SIG-M5 treated with dmso at 0.1 percent for 504 hours (cell line): ENCODE results near the gene MYLK.
"Not testable (repeated sequence)": the region's sequence is repeated elsewhere in the genome, so short reads cannot be mapped to it uniquely, and the experiment has no call there.

ENCODE experiments used
- DNase-seq: peaks from one replicate; lab custom pipeline; 2025; ENCODE audit not compliant: unreplicated experiment; lab: John Stamatoyannopoulos, UW

Gene MYLK

DNA sequence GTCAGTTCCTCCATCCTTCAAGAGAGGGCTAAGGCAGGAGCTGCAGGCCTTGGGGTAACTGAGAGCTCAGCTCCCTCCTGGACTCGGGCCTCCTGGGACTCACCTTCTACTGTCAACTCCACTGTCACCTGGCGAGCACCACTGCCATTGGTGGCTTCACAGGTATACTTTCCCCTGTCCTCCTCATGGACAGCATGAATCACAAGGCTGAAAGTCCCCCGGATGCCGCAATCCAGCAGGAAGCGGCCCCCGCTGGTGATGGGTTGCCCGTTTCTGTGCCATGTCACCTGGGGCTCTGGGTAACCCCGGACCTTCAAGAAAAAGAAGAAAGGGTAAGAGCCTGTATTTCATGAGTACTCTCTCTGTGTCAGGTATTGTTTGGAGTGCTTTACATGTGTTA, 131.9 kb downstream of the MYLK start:
- no peak for DNase-seq

DNA sequence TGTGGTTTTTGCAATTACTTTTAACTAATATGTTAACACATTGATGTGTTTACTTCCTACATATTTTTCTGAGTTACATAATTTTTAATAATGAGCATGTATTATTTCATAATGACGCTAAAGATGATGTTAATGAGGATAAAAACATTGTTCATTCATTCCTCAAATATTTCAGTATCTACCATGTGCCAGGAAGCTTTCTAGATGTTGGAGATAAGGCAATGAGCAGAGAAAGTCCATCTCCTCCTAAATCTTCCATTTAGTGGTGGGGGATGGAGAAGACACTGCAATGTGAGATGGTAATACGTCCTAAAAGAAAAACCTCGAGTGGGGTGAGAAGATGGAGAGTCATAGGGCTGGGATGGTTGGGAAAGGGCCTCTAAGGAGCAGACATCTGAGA, 132.7 kb downstream of the MYLK start:
- DNase-seq, result no peak

DNA sequence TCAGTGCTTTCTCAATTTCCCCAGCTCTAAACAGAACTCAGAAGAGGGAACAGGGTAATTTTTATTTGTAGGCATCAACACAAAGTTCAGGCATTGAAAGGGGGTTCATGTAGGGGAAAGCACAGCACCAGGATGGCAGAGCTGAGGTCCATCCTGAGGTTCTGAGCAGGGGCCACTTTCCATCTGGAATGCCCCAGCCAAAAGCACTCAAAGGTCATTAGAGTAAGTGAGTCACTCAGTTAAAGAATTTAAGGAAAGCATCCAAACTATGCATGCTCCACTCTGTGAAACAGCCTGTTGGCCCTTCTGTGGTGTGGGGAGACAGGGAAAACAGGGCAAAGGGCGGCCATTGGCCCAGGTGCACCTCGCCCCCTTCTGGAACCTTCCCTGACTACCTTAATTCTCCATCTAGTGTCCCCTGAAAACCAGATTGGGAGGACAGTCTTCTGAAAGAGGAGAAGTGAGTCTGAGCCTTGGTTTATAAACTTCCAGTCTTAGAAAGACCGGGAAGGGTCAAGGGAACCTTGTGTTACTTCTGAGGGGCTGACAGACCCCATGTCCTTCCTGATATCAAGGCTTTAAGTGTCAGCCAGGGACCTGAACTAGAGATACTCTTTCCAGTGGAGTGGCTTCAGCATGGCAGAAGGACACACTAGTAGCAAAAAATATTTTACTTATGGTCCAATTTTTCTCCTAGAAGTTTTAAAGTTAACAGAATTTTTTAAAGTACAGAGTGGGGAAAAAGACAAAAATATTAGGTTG, 133.3 kb downstream of the MYLK start:
- DNase-seq, result no peak

DNA sequence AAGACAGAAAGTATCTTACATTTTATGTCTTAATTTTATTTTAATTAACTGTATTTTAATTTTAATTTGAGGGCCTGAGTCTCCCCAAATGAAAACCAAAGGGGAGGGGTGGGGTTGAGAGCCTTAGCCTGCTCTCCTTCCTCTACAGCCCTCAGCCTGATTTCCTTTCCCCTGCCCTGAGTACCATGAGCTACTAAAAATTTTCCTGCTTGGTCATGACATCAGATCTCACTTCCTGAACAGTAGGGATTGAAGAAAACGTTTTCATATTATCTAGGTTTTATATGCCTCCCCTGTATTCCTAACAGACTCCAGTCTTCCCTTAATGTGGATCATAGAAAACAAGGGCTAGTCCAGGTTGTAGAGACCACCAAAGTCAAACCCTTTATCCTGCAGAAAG, 133.9 kb downstream of the MYLK start:
- DNase-seq, result no peak

DNA sequence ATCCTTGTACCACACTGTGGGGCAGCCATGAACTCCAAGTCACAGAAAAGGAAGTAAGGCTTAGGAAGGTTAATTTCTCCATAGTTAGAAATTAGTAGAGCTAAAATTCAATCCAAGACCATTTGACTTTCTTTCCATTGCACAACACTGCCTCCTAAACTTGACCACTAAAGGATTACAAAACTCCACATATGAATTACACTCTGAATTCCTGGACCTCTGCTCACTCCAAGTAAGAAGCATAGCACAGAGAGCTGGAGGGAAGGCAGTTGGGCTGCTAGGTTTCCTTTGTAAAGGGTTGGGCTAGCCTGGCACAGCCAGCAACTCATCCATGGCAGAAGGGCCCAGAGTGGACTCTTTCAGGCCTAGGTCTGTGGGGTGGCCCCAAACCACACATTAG, 134.4 kb downstream of the MYLK start:
- peak; percentile 29 for DNase-seq

DNA sequence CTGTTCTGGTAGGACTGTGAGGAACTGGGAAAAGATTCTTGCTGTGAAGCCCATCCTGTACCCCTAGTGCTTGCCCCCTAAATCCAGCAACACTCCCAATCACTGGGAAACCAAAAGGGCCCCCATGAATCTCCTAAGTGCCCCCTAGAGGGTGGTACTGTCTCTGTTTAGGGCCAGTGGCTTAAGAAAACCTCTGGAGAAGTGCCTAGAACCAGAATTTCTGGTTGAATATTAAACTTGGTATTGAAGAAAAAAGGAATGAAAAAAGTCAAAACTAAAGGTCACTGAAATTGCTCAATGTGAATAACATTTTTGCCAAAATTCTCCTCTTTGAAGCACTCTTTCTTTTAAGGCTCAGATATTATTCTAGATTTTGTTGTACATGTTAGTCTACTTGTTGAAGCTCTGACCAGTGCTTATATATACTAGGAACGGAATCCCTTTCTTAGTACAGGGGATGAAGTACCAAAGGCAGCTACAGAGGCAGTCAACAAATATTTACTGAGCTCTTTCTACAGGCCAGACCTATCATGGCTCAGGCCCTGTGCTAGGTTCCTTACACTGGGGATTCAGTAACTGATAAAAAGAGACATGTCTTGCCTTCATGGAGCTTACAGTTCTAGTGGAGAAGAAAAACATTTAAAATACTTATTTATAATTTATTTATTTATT, 138.8 kb downstream of the MYLK start:
- DNase-seq, result no peak

DNA sequence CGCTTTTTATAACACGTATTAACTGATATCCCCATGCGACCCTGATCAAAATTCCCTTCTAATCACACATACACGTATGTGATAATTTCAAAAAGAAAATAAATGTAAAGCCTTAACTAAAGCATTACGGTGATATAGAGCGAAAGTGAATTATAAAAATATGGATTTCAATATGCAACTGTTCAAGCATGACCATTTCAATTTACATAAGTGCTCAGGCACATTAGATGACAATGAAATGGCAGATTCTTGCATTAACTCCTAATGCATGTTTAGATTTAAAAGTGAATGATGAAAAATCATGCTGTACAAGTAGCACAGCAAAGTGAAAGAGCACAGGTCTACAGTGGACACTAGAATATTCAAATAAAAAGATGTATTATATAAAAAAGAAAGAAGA, 140.1 kb downstream of the MYLK start:
- DNase-seq, result no peak

DNA sequence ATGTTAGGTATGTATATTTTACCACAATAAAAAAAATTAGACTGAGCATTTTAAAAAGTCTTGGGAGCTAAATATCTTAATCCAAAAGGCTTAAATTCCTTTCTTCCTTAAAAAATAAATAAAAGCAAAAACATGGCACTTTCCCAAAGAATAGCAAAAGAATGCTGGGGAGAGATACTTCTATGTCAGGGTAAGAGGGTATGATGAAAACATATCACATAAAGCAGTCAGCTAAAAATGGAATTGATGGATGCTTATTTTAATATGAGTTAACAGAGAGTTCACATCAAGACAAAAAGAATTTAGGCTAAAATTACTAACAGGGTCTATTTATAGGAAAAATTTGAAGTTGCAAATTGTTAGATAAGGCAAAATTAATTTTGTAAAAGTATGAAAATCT, 141.0 kb downstream of the MYLK start:
- no peak for DNase-seq

DNA sequence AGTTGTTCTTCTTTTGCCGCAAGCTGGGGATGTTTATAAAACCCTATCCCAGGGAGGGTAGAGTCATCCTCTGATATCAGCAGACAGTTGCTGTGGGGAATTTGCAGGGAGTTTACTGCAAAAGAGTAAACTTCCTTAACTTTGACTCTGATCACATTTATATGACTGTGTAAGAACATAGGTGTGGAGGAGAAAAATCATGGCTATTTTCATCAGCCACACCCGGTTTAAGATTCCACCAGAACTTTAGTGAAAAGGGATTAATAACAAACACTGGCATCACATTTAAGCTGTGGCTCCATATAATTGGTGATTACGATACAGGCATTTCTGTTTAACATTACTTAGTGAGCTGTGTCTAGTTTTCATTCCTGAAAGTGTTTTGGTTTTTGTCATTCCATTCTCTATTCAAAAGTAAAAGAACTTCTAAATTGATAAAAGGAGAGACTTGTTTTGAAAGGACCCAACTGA, 143.1 kb downstream of the MYLK start:
- DNase-seq, result no peak

DNA sequence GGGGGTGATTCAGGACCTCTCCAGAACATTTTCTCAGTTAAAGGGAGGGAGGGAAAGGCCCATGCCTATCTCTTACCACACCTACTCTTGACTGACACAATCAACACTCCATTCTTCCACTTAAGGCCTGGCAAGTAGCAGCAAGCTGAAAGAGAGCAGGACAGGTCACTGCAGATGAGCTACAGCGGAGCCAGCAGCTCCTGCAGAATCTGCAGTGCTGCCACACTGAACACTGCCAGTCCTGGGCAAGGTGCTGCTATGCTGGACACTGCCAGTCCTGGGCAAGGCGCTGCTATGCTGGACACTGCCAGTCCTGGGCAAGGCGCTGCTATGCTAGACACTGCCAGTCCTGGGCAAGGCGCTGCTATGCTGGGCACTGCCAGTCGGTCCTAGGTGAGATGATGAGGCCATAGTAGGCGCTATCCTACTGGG, 143.7 kb downstream of the MYLK start:
- DNase-seq, result no peak

DNA sequence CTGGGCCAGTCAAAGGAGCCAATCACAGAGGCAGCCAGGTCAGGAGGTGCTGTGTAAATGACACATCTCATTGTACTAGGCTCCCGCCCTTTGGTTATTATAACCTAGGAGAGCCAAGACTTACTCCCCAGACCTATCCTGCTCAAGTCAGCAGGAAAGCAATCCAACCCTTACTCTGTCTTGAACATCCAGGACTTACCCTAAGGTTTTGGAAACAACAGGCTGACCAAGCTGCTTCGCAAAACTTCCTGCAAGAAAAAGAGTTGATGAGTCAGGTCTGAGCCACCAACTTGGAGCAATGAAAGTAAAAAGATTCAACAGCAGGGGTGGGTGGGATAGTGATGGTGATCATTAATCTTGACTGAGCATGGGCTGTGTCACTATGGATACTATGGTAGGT, 144.4 kb downstream of the MYLK start:
- DNase-seq, result no peak

DNA sequence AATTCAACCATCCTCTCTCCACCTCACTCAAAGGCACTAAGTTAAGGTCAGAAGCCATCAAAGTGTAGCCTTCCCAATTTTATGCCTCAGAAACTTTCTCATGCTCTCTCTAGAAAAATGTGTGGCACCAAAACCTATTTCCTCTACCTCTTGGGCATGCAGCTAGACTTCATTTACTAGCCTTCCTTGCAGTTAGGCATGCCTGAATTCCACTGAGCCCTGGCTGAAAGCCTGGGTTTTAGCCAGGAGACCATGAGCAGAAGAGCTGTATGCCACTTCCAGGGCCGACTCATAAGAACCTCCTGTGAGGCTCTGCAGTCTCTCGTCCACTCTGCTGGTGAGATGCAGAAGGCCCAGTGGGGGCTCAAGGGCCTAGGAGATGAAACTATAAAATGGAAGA, 145.0 kb downstream of the MYLK start:
- no peak for DNase-seq

DNA sequence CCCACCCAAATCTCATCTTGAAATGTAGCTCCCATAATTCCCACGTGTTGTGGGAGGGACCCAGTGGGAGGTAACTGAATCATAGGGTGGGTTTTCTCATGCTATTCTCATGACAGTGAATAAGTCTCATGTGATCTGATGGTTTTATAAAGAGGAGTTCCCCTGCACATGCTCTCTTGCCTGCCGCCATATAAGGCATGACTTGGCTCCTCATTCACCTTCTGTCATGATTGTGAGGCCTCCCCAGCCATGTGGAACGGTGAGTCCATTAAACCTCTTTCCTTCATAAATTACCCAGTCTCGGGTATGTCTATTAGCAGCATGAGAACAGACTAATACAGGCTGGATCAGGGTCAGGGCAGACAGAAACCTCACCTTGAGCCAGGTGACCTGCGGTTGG, 145.6 kb downstream of the MYLK start:
- not testable (repeated sequence) for DNase-seq

DNA sequence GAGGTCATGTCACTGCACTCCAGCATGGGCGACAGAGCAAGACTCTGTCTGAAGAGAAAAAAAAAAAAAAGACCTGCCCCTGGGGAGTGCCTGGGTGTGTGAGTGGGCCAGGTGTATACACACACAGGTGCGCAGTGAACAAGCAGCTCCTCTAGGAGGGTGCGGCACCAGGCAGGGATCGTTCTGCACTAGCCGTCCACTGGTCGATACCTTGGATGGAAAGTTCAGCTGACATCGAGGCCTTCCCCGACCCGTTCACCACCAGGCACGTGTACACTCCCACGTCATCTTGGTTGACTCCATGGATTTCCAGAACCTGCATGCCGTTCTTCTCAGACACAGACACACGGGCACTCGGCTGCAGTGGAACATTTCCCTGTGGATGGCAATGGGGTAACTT, 147.0 kb downstream of the MYLK start:
- DNase-seq, result no peak

DNA sequence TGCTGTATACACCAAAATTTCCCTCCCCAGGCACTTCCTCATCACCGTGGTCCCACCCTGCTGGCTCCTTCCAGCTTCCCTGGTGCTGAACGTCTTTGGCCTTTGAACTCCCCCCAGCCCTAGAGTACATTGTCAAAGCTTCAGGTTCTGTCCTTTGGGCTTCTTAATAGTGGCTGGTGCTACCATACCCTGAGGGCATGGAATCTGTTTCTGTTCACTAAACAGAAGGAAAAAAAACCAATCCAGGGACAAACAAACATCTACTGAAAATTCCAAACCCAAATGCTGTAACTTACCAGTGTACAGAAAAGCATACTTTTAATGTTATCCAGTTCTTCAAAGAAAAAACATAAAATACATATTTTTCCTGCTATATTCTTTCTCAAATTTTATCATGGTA, 148.7 kb downstream of the MYLK start:
- DNase-seq, result no peak

DNA sequence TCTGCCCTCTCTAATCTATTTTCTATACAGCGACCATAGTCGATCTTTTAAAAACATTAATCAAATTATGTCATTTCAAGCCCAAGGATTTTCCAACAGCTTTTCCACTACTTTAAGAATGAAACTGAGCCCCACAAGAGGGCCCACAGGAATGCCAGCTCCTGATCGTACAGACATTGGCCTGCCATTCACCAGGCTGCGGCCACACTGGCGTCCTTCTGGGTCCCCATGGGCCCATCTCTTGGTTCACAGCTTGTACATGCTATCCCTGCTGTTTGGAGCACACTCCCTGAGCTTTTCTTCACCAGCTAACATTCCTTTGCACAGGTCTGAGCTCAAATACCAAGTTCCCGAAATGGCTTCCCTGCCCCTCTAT, 149.6 kb downstream of the MYLK start:
- no peak for DNase-seq

DNA sequence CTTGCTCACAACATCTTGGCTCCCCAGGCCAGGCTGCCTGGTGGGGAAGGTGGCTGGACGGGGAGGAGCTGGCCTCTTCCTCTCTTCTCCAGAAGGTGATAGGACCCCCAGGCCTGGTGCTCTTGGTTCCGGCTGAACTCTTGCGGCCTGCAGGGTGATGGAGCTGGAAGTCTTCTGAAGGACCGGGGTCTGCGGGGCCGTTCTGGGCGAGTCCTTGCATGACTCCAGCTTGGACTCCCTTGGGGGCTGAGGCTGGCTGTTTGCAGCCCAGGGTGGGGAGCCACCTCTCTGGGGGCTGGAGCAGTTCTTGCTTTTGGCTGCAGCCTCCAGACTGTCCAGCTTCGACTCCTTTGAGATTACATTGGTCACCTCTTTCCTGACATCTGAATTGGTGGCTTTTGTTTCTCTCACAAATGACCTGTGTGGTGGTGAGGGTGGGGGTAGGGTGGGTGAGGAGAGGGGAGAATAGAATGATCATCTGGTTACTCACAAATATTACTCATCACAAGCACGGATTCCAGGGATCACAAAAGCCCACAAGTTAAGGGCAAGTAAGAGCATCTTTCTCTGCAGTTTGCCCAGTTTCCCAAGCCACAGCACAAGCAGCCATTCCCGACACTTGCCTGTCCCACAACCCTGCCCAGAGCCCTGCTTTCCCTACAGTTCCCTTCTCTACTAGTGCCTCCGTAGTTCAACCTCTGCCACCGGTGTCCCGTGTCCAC, 150.2 kb downstream of the MYLK start:
- no peak for DNase-seq

DNA sequence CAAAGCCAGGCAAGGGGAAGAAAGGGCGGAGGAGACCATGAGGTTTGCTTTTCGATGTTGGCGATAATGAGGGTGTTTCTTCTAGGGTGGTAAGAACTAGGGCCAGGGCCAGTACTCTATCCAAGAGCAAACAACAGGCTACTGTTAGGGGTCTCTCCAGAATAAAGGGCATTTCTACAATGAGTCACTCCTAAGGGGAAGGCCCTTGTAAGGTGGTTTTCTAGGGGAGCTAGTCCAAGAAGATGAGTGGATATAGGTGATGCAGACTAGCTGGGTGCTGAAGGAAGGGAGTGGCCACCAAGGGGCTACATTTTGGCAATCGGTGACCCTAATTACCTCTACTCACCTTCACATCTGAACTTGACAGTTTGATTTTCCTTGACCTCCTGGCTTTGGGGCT, 150.8 kb downstream of the MYLK start:
- DNase-seq, result no peak

DNA sequence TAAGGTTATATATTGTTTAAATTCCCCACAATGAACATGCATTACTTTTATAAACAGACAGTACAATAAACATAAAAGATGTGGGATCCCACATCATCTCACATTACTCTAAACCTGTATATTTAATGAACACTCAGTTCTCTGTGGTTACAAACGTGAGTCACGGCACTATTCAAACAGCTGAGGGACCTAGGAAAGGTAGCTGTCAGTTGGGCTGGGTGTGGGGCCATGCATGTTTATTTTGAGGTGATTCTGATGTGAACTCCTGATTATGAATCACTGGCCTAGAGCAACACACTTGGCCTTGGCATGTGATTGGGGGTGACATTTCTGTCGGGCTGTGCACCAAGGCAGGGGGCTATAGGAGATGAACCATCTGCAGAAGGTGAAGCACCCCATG, 151.7 kb downstream of the MYLK start:
- DNase-seq, result peak; percentile 30

DNA sequence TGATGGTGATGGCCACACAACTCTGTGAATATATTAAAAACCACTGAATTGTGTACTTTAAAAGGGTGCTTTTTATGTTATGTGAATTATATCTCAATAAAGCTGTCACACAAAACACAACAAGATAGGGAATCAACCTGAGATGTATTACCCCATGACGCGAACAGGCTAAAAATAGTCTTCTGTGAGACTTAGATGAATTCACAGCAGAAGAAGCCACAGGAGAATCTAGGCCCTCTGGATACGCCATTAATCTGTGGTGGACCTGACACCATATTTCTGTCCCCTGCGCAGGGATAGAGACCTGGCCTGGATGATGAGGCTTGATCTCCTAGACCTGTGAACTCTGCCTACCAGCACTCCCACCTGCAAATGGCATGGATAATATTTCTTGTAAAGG, 153.3 kb downstream of the MYLK start:
- no peak for DNase-seq

DNA sequence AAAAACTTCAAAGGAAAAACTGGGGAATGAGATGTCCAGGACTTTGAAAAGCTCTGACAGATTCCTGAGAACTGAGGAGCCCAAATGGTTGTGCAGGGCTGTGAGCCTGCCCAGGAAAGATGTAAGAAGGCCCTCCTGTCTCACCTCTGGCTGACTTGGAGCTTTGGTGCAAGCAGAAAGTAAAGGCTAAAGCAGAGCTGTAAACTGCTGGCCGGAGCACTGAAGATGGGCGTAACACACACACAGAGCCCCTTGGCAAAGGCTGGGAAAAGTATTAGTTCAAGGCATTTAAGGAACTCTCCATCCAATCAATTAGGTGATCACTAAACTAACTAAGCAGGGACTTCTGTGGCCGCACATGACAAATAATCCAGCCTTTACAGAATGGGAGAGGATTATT, 155.1 kb downstream of the MYLK start:
- no peak for DNase-seq

DNA sequence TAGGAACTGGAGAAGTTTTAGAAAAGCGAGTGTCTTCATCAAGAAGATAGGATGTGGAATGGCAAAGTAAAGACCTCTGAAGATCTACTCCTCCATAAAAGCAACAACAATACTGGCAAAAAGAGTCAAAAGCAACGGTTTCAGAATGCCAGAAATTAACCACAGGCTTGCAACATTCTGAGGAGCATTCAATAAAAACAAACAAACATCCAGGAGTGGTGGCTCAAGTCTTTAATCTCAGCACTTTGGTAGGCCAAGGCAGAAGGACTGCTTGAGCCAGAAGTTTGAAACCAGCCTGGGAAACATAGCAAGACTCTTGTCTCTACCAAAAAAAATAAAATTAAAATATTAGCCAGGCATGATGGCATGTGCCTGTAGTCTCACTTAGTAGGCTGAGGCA, 156.1 kb downstream of the MYLK start:
- no peak for DNase-seq
